Measurements from ENCODE around the gene GRIFIN.

The GRIFIN gene

GRCh38 chr7:2478800-2479199, 2.6 kb upstream of the GRIFIN start:
- H3K36me3 ChIP-seq (ENCODE audit: control insufficient read depth in 2 of 2, insufficient read depth in 1 of 2, low read length in 2 of 2): no peaks in the 10 kb centered on the region
- H3K4me1 ChIP-seq (ENCODE audit: control insufficient read depth, insufficient read depth, low read length): no peaks in the 10 kb centered on the region
- CTCF ChIA-PET: interaction anchor here (1.3 kb wide), 1 partner anchor 9 kb away, joined by 6 read pairs; no protein-coding TSS in a partner anchor
- POLR2A ChIA-PET: no interaction called here
- TF ChIP-seq ZIC2 (tag by site-specific recombination; IDR thresholded peaks at IDR 0.05) (peak; percentile 66), HIC1 (tag by site-specific recombination; IDR thresholded peaks at IDR 0.05) (no peak)
- no peaks in the 10 kb centered on the region for H3K9me3 ChIP-seq (ENCODE audit: control insufficient read depth, insufficient read depth, low read depth, low read length)
- no peak overlapping the region for H3K27ac ChIP-seq (ENCODE audit: extremely low read depth, low read depth, low read length)
- no peak overlapping the region for H3K4me3 ChIP-seq (ENCODE audit: low read depth, low read length)

GRCh38 chr7:2478399-2478785, 2.2 kb upstream of the GRIFIN start:
- no peaks in the 10 kb centered on the region for H3K36me3 ChIP-seq (ENCODE audit: control insufficient read depth in 2 of 2, insufficient read depth in 1 of 2, low read length in 2 of 2)
- CTCF ChIA-PET: interaction anchor here (0.7 to 1.3 kb wide), 3 partner anchors 9 to 1575 kb away, joined by 3 to 6 read pairs (median 3); no protein-coding TSS in a partner anchor
- no peaks in the 10 kb centered on the region for H3K4me1 ChIP-seq (ENCODE audit: control insufficient read depth, insufficient read depth, low read length)
- no peak overlapping the region for H3K27ac ChIP-seq (ENCODE audit: extremely low read depth, low read depth, low read length)
- TF ChIP-seq ZNF155 (tag by site-specific recombination; IDR thresholded peaks at IDR 0.05) (no peak), TRIM28 (IDR thresholded peaks at IDR 0.05; ENCODE audit: borderline replicate concordance, low read length) (no peak), ZNF311 (tag by site-specific recombination; IDR thresholded peaks at IDR 0.05; ENCODE audit: borderline replicate concordance) (no peak), ZNF169 (tag by site-specific recombination; IDR thresholded peaks at IDR 0.05) (no peak), GLIS2 (tag by site-specific recombination; IDR thresholded peaks at IDR 0.05) (no peak), ZNF514 (tag by site-specific recombination; IDR thresholded peaks at IDR 0.05) (no peak), ZNF354C (tag by site-specific recombination; IDR thresholded peaks at IDR 0.05; ENCODE audit: borderline replicate concordance, low read depth) (no peak), ZNF16 (tag by site-specific recombination; IDR thresholded peaks at IDR 0.05; ENCODE audit: low read depth) (no peak), HOXD13 (CRISPR knock-in tag; IDR thresholded peaks at IDR 0.05; ENCODE audit: borderline replicate concordance) (no peak), ZNF610 (tag by site-specific recombination; IDR thresholded peaks at IDR 0.05; ENCODE audit: borderline replicate concordance) (no peak), KLF16 (tag by site-specific recombination; IDR thresholded peaks at IDR 0.05) (no peak), ZBTB21 (tag by site-specific recombination; IDR thresholded peaks at IDR 0.05) (no peak), ZIC2 (tag by site-specific recombination; IDR thresholded peaks at IDR 0.05) (no peak), ZNF280D (tag by site-specific recombination; IDR thresholded peaks at IDR 0.05) (no peak), ZNF585B (tag by site-specific recombination; IDR thresholded peaks at IDR 0.05) (no peak), ZNF529 (tag by site-specific recombination; IDR thresholded peaks at IDR 0.05; ENCODE audit: insufficient replicate concordance) (no peak), ZNF404 (tag by site-specific recombination; IDR thresholded peaks at IDR 0.05) (no peak), ZNF157 (tag by site-specific recombination; IDR thresholded peaks at IDR 0.05) (no peak)
- TF ChIP-seq, protein P1, sequence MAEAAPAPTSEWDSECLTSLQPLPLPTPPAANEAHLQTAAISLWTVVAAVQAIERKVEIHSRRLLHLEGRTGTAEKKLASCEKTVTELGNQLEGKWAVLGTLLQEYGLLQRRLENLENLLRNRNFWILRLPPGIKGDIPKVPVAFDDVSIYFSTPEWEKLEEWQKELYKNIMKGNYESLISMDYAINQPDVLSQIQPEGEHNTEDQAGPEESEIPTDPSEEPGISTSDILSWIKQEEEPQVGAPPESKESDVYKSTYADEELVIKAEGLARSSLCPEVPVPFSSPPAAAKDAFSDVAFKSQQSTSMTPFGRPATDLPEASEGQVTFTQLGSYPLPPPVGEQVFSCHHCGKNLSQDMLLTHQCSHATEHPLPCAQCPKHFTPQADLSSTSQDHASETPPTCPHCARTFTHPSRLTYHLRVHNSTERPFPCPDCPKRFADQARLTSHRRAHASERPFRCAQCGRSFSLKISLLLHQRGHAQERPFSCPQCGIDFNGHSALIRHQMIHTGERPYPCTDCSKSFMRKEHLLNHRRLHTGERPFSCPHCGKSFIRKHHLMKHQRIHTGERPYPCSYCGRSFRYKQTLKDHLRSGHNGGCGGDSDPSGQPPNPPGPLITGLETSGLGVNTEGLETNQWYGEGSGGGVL (tag by site-specific recombination; IDR thresholded peaks at IDR 0.05): no peak
- no peak overlapping the region for H3K4me3 ChIP-seq (ENCODE audit: low read depth, low read length)
- POLR2A ChIA-PET: no interaction called here
- H3K9me3 ChIP-seq (ENCODE audit: control insufficient read depth, insufficient read depth, low read depth, low read length): no peaks in the 10 kb centered on the region

All from HEK293 (cell line).